Aorta (tissue), 5 donors: ENCODE results near the gene C2orf49. TPM values are rescaled to one million over a fixed set of nuclear protein-coding genes. Genes with fewer than 3 reads are reported as not detected.
A peak's percentile ranks its signal among the peaks of the same experiment; 100 is the strongest.

Experiments used
- ATAC-seq: fragments of 200-7000 bp; cut with Tn5 transposase; one replicate; pipeline ENCODE4 v1.9.1; 2022; ENCODE audit warnings: moderate library complexity; ENCODE audit not compliant: low FRiP score
- DNase-seq, 2 donors: peaks; one replicate each; pipeline ENCODE4 v3.0.0-alpha.2; 2020
- H3K27ac ChIP-seq, 2 donors: one replicate each; pipeline ENCODE4 v1.5.1; 2013; ENCODE audit warnings: low read length in 2 of 2, mild to moderate bottlenecking in 2 of 2, moderate library complexity in 2 of 2, control low read depth in 1 of 2, inconsistent platforms in 1 of 2, low read depth in 1 of 2
- H3K27me3 ChIP-seq, 2 donors: one replicate each; pipeline ENCODE4 v1.6.1; 2013; ENCODE audit warnings: control low read depth in 1 of 2, low read length in 1 of 2, mild to moderate bottlenecking in 1 of 2, moderate library complexity in 1 of 2; ENCODE audit not compliant: insufficient read depth in 2 of 2, control insufficient read depth in 1 of 2
- H3K36me3 ChIP-seq, 2 donors: one replicate each; pipeline ENCODE4 v1.6.1; 2013; ENCODE audit warnings: control low read depth in 1 of 2, low read length in 1 of 2, mild to moderate bottlenecking in 1 of 2; ENCODE audit not compliant: insufficient read depth in 2 of 2, control insufficient read depth in 1 of 2
- H3K4me1 ChIP-seq, 2 donors: one replicate each; pipeline ENCODE4 v1.6.1; 2013; ENCODE audit warnings: low read length in 2 of 2, control low read depth in 1 of 2, mild to moderate bottlenecking in 1 of 2, moderate library complexity in 1 of 2; ENCODE audit not compliant: insufficient read depth in 2 of 2, control insufficient read depth in 1 of 2
- H3K4me3 ChIP-seq, 2 donors: one replicate each; pipeline ENCODE4 v1.5.1; 2013; ENCODE audit warnings: low read length in 2 of 2, control low read depth in 1 of 2, mild to moderate bottlenecking in 1 of 2
- H3K9me3 ChIP-seq: one replicate; pipeline ENCODE4 v1.6.1; 2013; ENCODE audit warnings: mild to moderate bottlenecking, low read length; ENCODE audit not compliant: control insufficient read depth
- WGBS, 2 donors: extraction: QIAGEN DNeasy Blood & Tissue Kit; methylation state at CpG; one replicate each; pipeline ENCODE4 v1.1.7; 2013; 5-methylcytosine and 5-hydroxymethylcytosine counted together
- intact Hi-C, 2 donors: fragments of 100-400 bp; cut with DNase I; formaldehyde crosslinking; loops; one replicate each; pipeline versions ENCODE4 v1.14.2 to v1.15.0; 2022
- polyA plus RNA-seq, 2 donors: library from polyadenylated mRNA; stranded (reverse); fragments of 200-250 nt; gene quantifications; one replicate each; pipeline ENCODE4 v1.2.3, GENCODE V29; 2013
- total RNA-seq, 2 donors: library from RNA; stranded (reverse); fragmentation: NEBNext Ultra II Directional; extraction: Animal tissue kit (Norgen Biotek cat#: 25700); gene quantifications; one replicate each; pipeline ENCODE4 v1.2.1, GENCODE V29; 2021
- donor health status: healthy with polysubstance abuse.
- donor health status: Bipolar disorder and iron deficiency.
- donor health status: DM: no; HTN: no; CAD: no.
- donor health status: DM: no; HTN: no; CAD: no.
- donor health status: DM: yes; HTN: yes; CAD: no.

C2orf49 gene
- total and polyA plus RNA-seq, 4 donors: 10.9 to 20.8 (median 12.8) TPM

- Histone ChIP-seq H3K4me1 (no peaks in the 10 kb centered on the region), H3K36me3 (peaks cover 3 to 7% of the 10 kb centered on the region in 2 donors), H3K27me3 (no peaks in the 10 kb centered on the region), H3K4me3 (no peak overlapping the region), H3K27ac (no peak overlapping the region), H3K9me3 (no peaks in the 10 kb centered on the region)
- 88 to 89% methylated on average over 7 of the region's 7 CpGs for WGBS, 2 donors
- intact Hi-C loops: no loop called here
- DNase-seq: no peak
- no peak for ATAC-seq
Measured at GRCh38 chr2:105297216-105297615, 40.1 kb upstream of the C2orf49 start.

GRCh38 chr2:105298017-105298416, 39.3 kb upstream of the C2orf49 start:
- no peak overlapping the region for H3K27ac ChIP-seq
- H3K9me3 ChIP-seq: no peaks in the 10 kb centered on the region
- WGBS, 2 donors: 97 to 98% methylated on average over 3 of the region's 3 CpGs
- intact Hi-C loops: no loop called here
- H3K27me3 ChIP-seq: no peaks in the 10 kb centered on the region
- H3K4me1 ChIP-seq: no peaks in the 10 kb centered on the region
- DNase-seq (no peak), ATAC-seq (no peak)
- H3K36me3 ChIP-seq: peaks cover 3 to 7% of the 10 kb centered on the region in 2 donors
- H3K4me3 ChIP-seq: no peak overlapping the region

- no peak overlapping the region for H3K27ac ChIP-seq
- H3K27me3 ChIP-seq: no peaks in the 10 kb centered on the region
- no peak overlapping the region for H3K4me3 ChIP-seq
- intact Hi-C loops: no loop called here
- WGBS, 2 donors: 83 to 84% methylated on average over 5 of the region's 5 CpGs
- peaks cover 3 to 5% of the 10 kb centered on the region in 2 donors for H3K36me3 ChIP-seq
- DNase-seq (no peak), ATAC-seq (no peak)
- no peaks in the 10 kb centered on the region for H3K9me3 ChIP-seq
- H3K4me1 ChIP-seq: no peaks in the 10 kb centered on the region
Measured at GRCh38 chr2:105299290-105299689, 38.0 kb upstream of the C2orf49 start.

GRCh38 chr2:105301646-105302045, 35.7 kb upstream of the C2orf49 start:
- Histone ChIP-seq H3K9me3 (no peaks in the 10 kb centered on the region), H3K27ac (no peak overlapping the region), H3K36me3 (peaks cover 3% of the 10 kb centered on the region in 2 donors), H3K4me1 (no peaks in the 10 kb centered on the region), H3K27me3 (no peaks in the 10 kb centered on the region), H3K4me3 (no peak overlapping the region)
- ATAC-seq (no peak), DNase-seq (no peak)
- 95 to 96% methylated on average over 3 of the region's 3 CpGs for WGBS, 2 donors
- intact Hi-C loops: no loop called here

GRCh38 chr2:105307146-105307545, 30.2 kb upstream of the C2orf49 start:
- H3K4me3 ChIP-seq: no peak overlapping the region
- WGBS, 2 donors: 87 to 89% methylated on average over 7 of the region's 7 CpGs
- no peaks in the 10 kb centered on the region for H3K4me1 ChIP-seq
- intact Hi-C loops: no loop called here
- H3K36me3 ChIP-seq: no peaks in the 10 kb centered on the region
- no peak for ATAC-seq
- H3K27me3 ChIP-seq: no peaks in the 10 kb centered on the region
- DNase-seq: no peak
- H3K27ac ChIP-seq: no peak overlapping the region
- H3K9me3 ChIP-seq: no peaks in the 10 kb centered on the region

GRCh38 chr2:105307550-105307949, 29.8 kb upstream of the C2orf49 start:
- no peaks in the 10 kb centered on the region for H3K4me1 ChIP-seq
- H3K27ac ChIP-seq: no peak overlapping the region
- DNase-seq: no peak
- H3K4me3 ChIP-seq: no peak overlapping the region
- no peaks in the 10 kb centered on the region for H3K36me3 ChIP-seq
- H3K27me3 ChIP-seq: no peaks in the 10 kb centered on the region
- WGBS, 2 donors: 83 to 85% methylated on average over 19 of the region's 19 CpGs
- H3K9me3 ChIP-seq: no peaks in the 10 kb centered on the region
- intact Hi-C loops: no loop called here
- ATAC-seq: no peak

GRCh38 chr2:105307962-105308361, 29.4 kb upstream of the C2orf49 start:
- Histone ChIP-seq H3K4me1 (no peaks in the 10 kb centered on the region), H3K4me3 (no peak overlapping the region), H3K27ac (no peak overlapping the region), H3K36me3 (no peaks in the 10 kb centered on the region), H3K27me3 (no peaks in the 10 kb centered on the region), H3K9me3 (no peaks in the 10 kb centered on the region)
- no peak for ATAC-seq
- WGBS, 2 donors: 94% methylated on average over 17 of the region's 17 CpGs
- intact Hi-C loops: no loop called here
- no peak for DNase-seq

- DNase-seq (no peak), ATAC-seq (no peak)
- Histone ChIP-seq H3K9me3 (no peaks in the 10 kb centered on the region), H3K4me1 (no peaks in the 10 kb centered on the region), H3K4me3 (no peak overlapping the region), H3K27ac (no peak overlapping the region), H3K36me3 (no peaks in the 10 kb centered on the region), H3K27me3 (no peaks in the 10 kb centered on the region)
- intact Hi-C loops: no loop called here
- 89 to 93% methylated on average over 15 of the region's 15 CpGs for WGBS, 2 donors
Measured at GRCh38 chr2:105308382-105309146, 28.8 kb upstream of the C2orf49 start.

GRCh38 chr2:105309147-105309545, 28.2 kb upstream of the C2orf49 start:
- Histone ChIP-seq H3K36me3 (no peaks in the 10 kb centered on the region), H3K4me3 (no peak overlapping the region), H3K27ac (no peak overlapping the region), H3K9me3 (no peaks in the 10 kb centered on the region), H3K27me3 (no peaks in the 10 kb centered on the region), H3K4me1 (no peaks in the 10 kb centered on the region)
- WGBS, 2 donors: 86 to 88% methylated on average over 4 of the region's 4 CpGs
- intact Hi-C loops: no loop called here
- ATAC-seq (no peak), DNase-seq (peak in 1 of 2 donors; percentile 65)
